DOHH2 (cell line): ENCODE data around the gene GJC2.

Source experiments
- CTCF ChIP-seq: fragments of 200-600 bp; sonication (generic); IDR thresholded peaks from one replicate; pipeline ENCODE4 v1.5.1; 2014; ENCODE audit warnings: antibody characterized with exemption, mild to moderate bottlenecking, low read depth, low read length; ENCODE audit not compliant: poor library complexity, severe bottlenecking
- EZH2phosphoT487 ChIP-seq: fragments of 200-600 bp; sonication (generic); IDR thresholded peaks from 2 replicates; pipeline ENCODE4 v1.6.1; 2017; ENCODE audit warnings: borderline replicate concordance, mild to moderate bottlenecking, antibody characterized with exemption, low read length, moderate library complexity, mixed read lengths

GRCh38 chr1:228208831-228209551 is 59.3 kb downstream of the GJC2 start:
- TF ChIP-seq CTCF (no peak), EZH2phosphoT487 (no peak)
